Peyer's patch (tissue), 4 donors: ENCODE results near the gene MALSU1.

Source experiments
- CTCF ChIP-seq, 6 experiments: fragments of 450-650 bp in 4 of 6; fragments of 200-600 bp in 2 of 6; sonication (generic) in 1 of 6; IDR thresholded peaks; one replicate each; pipeline ENCODE4 v1.5.1; 2017 to 2019; ENCODE audit warnings: antibody characterized with exemption in 6 of 6, mild to moderate bottlenecking in 3 of 6, moderate library complexity in 1 of 6
- POLR2A ChIP-seq, 2 donors: fragments of 450-650 bp; IDR thresholded peaks; one replicate each; pipeline ENCODE4 v1.5.1; 2017; ENCODE audit warnings: antibody characterized with exemption in 2 of 2, mild to moderate bottlenecking in 2 of 2, moderate library complexity in 2 of 2

GRCh38 chr7:23287612-23288011 is 11.5 kb upstream of the MALSU1 start:
- TF ChIP-seq CTCF (IDR thresholded peaks at IDR 0.05) (no peak), POLR2A (IDR thresholded peaks at IDR 0.05) (no peak)
